PFSK-1 (cell line): ENCODE measurements around the gene GGT1.

Experiments used
- FOXP2 ChIP-seq: optimal IDR thresholded peaks from 2 replicates; pipeline ENCODE3; 2011; ENCODE audit warnings: borderline replicate concordance, control low read depth, inconsistent platforms; ENCODE audit not compliant: insufficient read depth; ENCODE audit errors: extremely low read length, extremely low read depth
- POLR2AphosphoS5 ChIP-seq: IDR thresholded peaks from 2 replicates; pipeline ENCODE4 v1.6.1; 2012; ENCODE audit warnings: low read depth, mild to moderate bottlenecking, control low read depth, low read length, moderate library complexity
- REST ChIP-seq, 2 experiments: IDR thresholded peaks; 2 replicates each; pipeline versions ENCODE4 v1.6.1 to v1.8.0; 2011 to 2012; ENCODE audit warnings: low read depth in 2 of 2, low read length in 2 of 2, control low read depth in 1 of 2, inconsistent platforms in 1 of 2, mild to moderate bottlenecking in 1 of 2, moderate library complexity in 1 of 2; ENCODE audit not compliant: insufficient read depth in 1 of 2
- SIN3A ChIP-seq: IDR thresholded peaks from 2 replicates; pipeline ENCODE4 v1.6.1; 2012; ENCODE audit warnings: mild to moderate bottlenecking, low read length, moderate library complexity, borderline replicate concordance; ENCODE audit not compliant: insufficient read depth
- TAF1 ChIP-seq: IDR thresholded peaks from 2 replicates; pipeline ENCODE4 v1.6.1; 2012; ENCODE audit warnings: low read length, control low read depth, borderline replicate concordance; ENCODE audit not compliant: insufficient read depth

The GGT1 gene

GRCh38 chr22:24595863-24596262 lies 7.1 kb upstream of the GGT1 start:
- TF ChIP-seq SIN3A (no peak), REST (IDR thresholded peaks at IDR 0.05; ENCODE audit: insufficient read depth in 1 of 2, low read depth in 2 of 2, low read length in 2 of 2) (no peak), POLR2AphosphoS5 (no peak), TAF1 (no peak), FOXP2 (no peak)

- no peak for TF ChIP-seq REST (IDR thresholded peaks at IDR 0.05; ENCODE audit: insufficient read depth in 1 of 2, low read depth in 2 of 2, low read length in 2 of 2)
- no peak for TF ChIP-seq SIN3A
- TF ChIP-seq POLR2AphosphoS5: no peak
- TF ChIP-seq TAF1: no peak
These were observed 3.5 kb upstream of the GGT1 start for GRCh38 chr22:24599514-24599913.

GRCh38 chr22:24601217-24602104 lies 1.5 kb upstream of the GGT1 start:
- no peak for TF ChIP-seq SIN3A
- TF ChIP-seq TAF1: no peak
- no peak for TF ChIP-seq POLR2AphosphoS5
- no peak for TF ChIP-seq FOXP2
- TF ChIP-seq REST (IDR thresholded peaks at IDR 0.05; ENCODE audit: insufficient read depth in 1 of 2, low read depth in 2 of 2, low read length in 2 of 2): no peak
